Measurements from ENCODE around the gene KLF14.

GRCh38 chr7:130750755-130751154, 16.7 kb upstream of the KLF14 start:
- TF ChIP-seq GLIS3 (CRISPR knock-in tag; IDR thresholded peaks at IDR 0.05): no peak
- TF ChIP-seq ZFP30 (CRISPR knock-in tag; IDR thresholded peaks at IDR 0.05): no peak
